Kidney (tissue), 14 donors: ENCODE measurements around the gene CELF1. TPM values are rescaled to one million over a fixed set of nuclear protein-coding genes. Genes with fewer than 3 reads are reported as not detected.

Experiments
- DNase-seq, 5 donors: peaks; one replicate each; pipeline ENCODE4 v3.0.0-alpha.2; 2013 to 2020
- FAIRE-seq: peaks from 2 replicates; lab custom pipeline; 2012; peaks lifted over from hg19 to GRCh38; lab: Jason Lieb, UNC
- H3K27ac ChIP-seq, 2 donors: one replicate each; pipeline ENCODE4 v1.7.0; 2013; ENCODE audit warnings: low read depth in 2 of 2, low read length in 2 of 2, inconsistent platforms in 1 of 2
- H3K27me3 ChIP-seq: one replicate; pipeline ENCODE4 v1.7.1; 2013; ENCODE audit warnings: low read length, inconsistent platforms; ENCODE audit not compliant: control insufficient read depth, insufficient read depth
- H3K36me3 ChIP-seq, 3 donors: one replicate each; pipeline versions ENCODE4 v1.7.0 to v1.7.1; 2013; ENCODE audit warnings: low read length in 3 of 3, control low read depth in 1 of 3, inconsistent platforms in 1 of 3; ENCODE audit not compliant: insufficient read depth in 3 of 3, control insufficient read depth in 2 of 3
- H3K4me1 ChIP-seq, 3 donors: one replicate each; pipeline versions ENCODE4 v1.7.0 to v1.7.1; 2013; ENCODE audit warnings: low read length in 3 of 3, inconsistent platforms in 1 of 3, low read depth in 1 of 3; ENCODE audit not compliant: control insufficient read depth in 2 of 3, insufficient read depth in 2 of 3
- H3K4me3 ChIP-seq, 3 donors: one replicate each; pipeline versions ENCODE4 v1.7.0 to v1.8.1; 2013; ENCODE audit warnings: low read length in 3 of 3, control low read depth in 1 of 3, inconsistent platforms in 1 of 3
- H3K9ac ChIP-seq, 3 donors: one replicate each; pipeline versions ENCODE4 v1.7.0 to v1.7.1; 2013; ENCODE audit warnings: low read length in 3 of 3, control low read depth in 1 of 3, inconsistent platforms in 1 of 3
- H3K9me3 ChIP-seq, 3 donors: one replicate each; pipeline versions ENCODE4 v1.7.0 to v1.7.1; 2013; ENCODE audit warnings: low read length in 3 of 3, control low read depth in 1 of 3, inconsistent platforms in 1 of 3; ENCODE audit not compliant: control insufficient read depth in 2 of 3, insufficient read depth in 1 of 3
- intact Hi-C: fragments of 100-400 bp; cut with DNase I; formaldehyde crosslinking; loops from one replicate; pipeline ENCODE4 v1.11.1; 2022
- polyA plus RNA-seq: library from polyadenylated mRNA; stranded (reverse); fragments of 350-450 nt; fragmentation: Illumina TruSeq; extraction: RNeasy Lipid Tissue Mini Kit (QIAGEN cat#74804); gene quantifications from one replicate; pipeline ENCODE4 v1.2.3, GENCODE V29; 2014; ENCODE audit warnings: low read depth, low replicate concordance; ENCODE audit not compliant: insufficient read depth
- total RNA-seq: library from RNA; stranded (reverse); fragmentation: NEBNext Ultra II Directional; extraction: Animal tissue kit (Norgen Biotek cat#: 25700); gene quantifications from one replicate; pipeline ENCODE4 v1.2.1, GENCODE V29; 2021
- TF ChIP-seq, protein P1 (sequence below): IDR thresholded peaks from 3 replicates; pipeline ENCODE4 v1.5.1; 2012; ENCODE audit warnings: mild to moderate bottlenecking, moderate library complexity, borderline replicate concordance; ENCODE audit not compliant: insufficient read depth; ENCODE audit errors: extremely low read depth
- donor health status: control.
- donor health status: control.
- donor health status: control.
- donor health status: control.
- donor health status: control.
- donor health status: DM: yes; HTN: yes; CAD: no.
- donor health status: Normal renal cell carcinoma (clear cell type).

Gene CELF1
- total and polyA plus RNA-seq, 2 donors from 2014 or later, result 30.8 to 115 TPM

DNA sequence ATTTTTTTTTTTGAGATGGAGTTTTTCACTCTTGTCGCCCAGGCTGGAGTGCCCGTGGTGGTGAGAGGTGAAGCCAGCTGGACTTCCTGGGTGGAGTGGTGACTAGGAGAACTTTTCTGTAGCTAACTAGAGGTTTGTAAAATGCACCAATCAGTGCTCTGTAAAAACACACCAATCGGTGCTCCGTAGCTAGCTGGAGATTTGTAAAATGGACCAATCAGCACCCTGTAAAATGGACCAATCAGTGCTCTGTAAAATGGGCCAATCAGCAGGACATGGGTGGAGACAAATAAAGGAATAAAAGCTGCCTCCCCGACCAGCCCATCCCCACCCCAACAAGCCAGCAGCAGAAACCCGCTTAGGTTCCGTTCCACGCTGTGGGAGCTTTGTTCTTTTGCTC lies 99.6 kb downstream of the CELF1 start:
- TF ChIP-seq, protein P1, sequence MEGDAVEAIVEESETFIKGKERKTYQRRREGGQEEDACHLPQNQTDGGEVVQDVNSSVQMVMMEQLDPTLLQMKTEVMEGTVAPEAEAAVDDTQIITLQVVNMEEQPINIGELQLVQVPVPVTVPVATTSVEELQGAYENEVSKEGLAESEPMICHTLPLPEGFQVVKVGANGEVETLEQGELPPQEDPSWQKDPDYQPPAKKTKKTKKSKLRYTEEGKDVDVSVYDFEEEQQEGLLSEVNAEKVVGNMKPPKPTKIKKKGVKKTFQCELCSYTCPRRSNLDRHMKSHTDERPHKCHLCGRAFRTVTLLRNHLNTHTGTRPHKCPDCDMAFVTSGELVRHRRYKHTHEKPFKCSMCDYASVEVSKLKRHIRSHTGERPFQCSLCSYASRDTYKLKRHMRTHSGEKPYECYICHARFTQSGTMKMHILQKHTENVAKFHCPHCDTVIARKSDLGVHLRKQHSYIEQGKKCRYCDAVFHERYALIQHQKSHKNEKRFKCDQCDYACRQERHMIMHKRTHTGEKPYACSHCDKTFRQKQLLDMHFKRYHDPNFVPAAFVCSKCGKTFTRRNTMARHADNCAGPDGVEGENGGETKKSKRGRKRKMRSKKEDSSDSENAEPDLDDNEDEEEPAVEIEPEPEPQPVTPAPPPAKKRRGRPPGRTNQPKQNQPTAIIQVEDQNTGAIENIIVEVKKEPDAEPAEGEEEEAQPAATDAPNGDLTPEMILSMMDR, result no peak
- intact Hi-C loops, result loop anchor here (10.0 kb wide), 1 partner anchor 79 kb away; the partner anchor contains the start of gene SPI1
- Histone ChIP-seq H3K4me1 (peaks cover 0 to 2% (median 0%) of the 10 kb centered on the region in 3 donors), H3K27me3 (no peaks in the 10 kb centered on the region), H3K9me3 (no peaks in the 10 kb centered on the region), H3K4me3 (no peak overlapping the region), H3K27ac (no peak overlapping the region), H3K9ac (no peak overlapping the region), H3K36me3 (no peaks in the 10 kb centered on the region)
- FAIRE-seq (no peak), DNase-seq (no peak)

DNA sequence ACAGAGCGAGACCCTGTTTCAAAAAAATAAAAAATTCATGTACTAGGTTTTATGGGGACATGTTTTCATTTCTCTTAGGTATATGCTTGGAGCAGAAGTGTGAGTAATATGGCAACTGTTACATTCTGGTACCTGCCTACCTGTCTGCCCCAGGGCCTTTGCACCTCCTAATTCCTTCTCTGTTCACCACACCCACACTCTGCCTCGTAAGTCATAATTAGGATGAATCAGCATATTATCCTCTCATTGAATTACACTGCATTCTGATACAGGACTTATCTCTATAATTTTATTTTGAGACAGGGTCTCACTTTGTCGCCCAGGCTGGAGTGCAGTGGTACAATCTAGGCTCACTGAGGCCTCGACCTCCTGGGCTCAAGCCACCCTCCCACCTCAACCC lies 100.9 kb downstream of the CELF1 start:
- no peaks in the 10 kb centered on the region for H3K9me3 ChIP-seq
- no peaks in the 10 kb centered on the region for H3K36me3 ChIP-seq
- no peaks in the 10 kb centered on the region for H3K27me3 ChIP-seq
- H3K9ac ChIP-seq, result no peak overlapping the region
- intact Hi-C loops, result loop anchor here (10.0 kb wide), 1 partner anchor 77 kb away; the partner anchor contains the start of gene SPI1
- H3K4me3 ChIP-seq, result no peak overlapping the region
- DNase-seq (no peak), FAIRE-seq (no peak)
- H3K4me1 ChIP-seq, result peaks cover 0 to 2% (median 0%) of the 10 kb centered on the region in 3 donors
- no peak overlapping the region for H3K27ac ChIP-seq
- TF ChIP-seq, protein P1, result no peak

DNA sequence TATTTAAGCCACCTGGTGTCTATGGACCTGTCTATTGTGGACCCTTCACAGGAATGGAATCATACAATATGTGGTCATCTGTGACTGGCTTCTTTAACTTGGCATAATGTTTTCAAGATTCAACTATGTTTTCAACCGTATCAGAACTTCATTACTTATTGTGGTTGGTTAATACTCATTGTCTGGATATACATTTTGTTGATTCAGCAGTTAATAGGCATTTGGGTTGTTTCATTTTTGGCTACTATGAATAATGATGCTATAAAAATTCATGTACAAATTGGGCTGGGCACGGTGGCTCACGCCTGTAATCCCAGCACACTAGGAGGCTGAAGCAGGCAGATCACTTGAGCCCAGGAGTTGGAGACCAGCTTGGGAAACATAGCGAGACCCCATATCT lies 101.5 kb downstream of the CELF1 start:
- H3K27me3 ChIP-seq, result no peaks in the 10 kb centered on the region
- intact Hi-C loops, result loop anchor here (10.0 kb wide), 1 partner anchor 77 kb away; the partner anchor contains the start of gene SPI1
- DNase-seq, result no peak

More for the DNA sequence above, 101.5 kb downstream of the CELF1 start:
- Histone ChIP-seq H3K4me1 (peaks cover 0 to 2% (median 0%) of the 10 kb centered on the region in 3 donors), H3K27ac (no peak overlapping the region), H3K9me3 (no peaks in the 10 kb centered on the region), H3K4me3 (no peak overlapping the region), H3K36me3 (no peaks in the 10 kb centered on the region), H3K9ac (no peak overlapping the region)
- TF ChIP-seq, protein P1, result no peak
- FAIRE-seq, result no peak
